SW480 (cell line): Measurements from ENCODE around the gene RAB35.

Experiments
- DNase-seq: peaks from one replicate; pipeline ENCODE4 v3.0.0-alpha.2; 2016; ENCODE audit warnings: low spot score

The RAB35 gene

DNA sequence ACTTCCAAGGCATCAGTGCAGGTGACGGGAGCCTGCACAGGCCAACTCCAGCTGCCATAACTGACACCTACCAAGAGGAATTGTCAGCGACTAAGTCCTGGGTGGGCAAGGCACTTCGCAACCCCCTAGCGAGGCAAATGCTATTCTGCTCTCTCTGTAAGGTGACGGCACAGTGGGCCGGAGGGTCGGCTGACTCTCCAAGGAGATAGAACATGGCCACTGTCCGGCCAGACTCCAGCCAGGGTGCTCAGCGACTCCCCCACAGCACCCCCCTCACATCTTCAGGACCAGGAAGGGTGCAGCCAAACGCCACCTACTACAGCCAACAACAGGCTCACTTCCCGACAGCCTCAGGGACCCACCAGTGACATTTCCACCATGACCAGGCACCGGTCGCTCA is 13.2 kb downstream of the RAB35 start:
- DNase-seq = no peak

DNA sequence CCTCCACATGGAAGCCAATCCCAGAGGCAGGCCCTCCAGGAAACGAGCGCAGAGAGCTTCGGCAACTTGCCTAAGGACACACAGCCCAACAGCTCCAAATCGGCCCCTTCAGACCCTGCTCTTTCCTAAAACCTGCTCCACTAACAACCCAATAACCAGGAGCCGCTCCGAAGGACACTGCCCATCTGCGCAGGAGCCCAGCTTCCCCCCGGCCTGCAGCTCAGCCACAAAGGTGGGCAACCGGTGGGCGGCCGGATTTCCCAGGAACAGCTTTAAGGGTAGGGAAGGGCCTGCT is 13.6 kb downstream of the RAB35 start:
- DNase-seq = no peak

DNA sequence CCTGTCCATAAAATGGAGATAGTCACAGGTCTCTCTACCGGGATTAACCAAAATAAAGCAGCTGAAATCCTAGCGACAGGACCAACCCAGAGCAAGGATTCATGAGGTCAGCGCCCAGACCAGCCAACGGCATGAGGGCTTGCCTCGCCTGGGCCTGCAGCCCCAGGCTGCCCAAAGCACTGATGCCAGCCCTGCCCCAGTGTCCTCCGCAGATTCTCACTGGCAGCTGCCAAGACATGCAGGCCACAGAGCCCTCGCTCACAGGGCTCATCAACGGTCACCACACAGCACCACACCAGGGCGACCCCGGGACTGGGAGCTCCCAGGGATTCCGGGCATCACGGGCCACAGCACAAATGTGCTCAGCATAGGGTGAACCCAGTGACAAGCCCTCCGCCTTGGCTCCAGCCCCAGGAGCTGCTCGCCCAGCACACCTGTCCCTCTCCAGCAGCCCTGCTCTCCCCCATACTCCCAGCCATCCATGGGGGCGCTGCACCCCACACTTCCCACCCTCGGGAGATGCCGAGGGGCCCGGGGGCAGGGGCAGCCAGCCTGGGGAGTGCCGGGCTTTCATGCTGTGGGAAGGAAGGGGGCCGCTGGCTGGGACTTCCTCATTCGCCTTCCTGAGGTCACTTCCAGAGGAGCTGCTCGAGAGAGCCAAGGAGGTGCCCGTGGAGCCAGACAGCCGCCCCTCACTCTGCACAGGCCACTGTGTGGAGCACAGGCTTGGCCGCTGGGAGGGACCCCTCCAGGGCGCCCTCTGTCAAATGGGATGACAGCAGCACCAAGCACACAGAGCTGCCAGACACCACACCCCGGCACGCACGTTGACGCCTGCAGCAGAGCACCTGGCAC is 14.1 kb downstream of the RAB35 start:
- DNase-seq = no peak

DNA sequence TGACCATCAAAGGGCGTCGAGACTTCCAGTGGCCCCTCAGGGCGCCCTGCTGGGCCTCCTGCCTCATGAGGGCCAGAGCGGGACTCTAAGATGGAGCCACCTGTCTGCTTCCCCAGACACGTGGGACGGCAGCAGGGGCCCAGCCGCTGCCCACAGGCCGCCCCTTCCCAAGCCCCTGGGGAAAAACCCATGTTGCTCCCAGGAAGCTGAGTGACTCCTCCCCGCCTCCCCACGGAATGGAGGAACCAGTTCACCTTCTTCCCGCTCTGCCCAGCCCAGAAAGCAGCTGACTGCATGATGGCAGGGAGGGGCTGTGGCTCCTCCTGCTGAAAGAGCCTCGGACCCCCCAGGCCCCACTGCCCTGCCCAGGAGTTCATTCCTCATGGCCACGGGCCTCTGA is 14.9 kb downstream of the RAB35 start:
- no peak for DNase-seq

DNA sequence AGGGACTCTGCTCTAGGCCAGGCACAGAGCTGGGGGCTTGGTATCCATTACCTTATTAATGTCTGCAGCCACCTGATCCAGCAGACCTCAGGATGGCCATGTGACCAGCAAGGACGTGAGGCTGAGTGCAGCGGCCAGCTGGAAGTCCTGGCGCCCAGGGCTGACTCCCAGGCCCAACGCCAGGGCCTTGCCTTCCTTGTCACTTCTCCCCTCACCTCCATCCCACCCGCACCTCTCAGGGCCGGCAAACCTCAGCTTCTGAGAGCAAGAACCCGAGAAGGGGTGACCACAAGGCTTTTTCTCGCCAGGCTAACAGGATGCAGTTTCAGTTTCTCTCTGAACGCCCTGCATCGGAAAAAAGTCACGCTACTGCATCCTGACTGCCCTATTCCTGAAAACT is 15.4 kb downstream of the RAB35 start:
- no peak for DNase-seq

DNA sequence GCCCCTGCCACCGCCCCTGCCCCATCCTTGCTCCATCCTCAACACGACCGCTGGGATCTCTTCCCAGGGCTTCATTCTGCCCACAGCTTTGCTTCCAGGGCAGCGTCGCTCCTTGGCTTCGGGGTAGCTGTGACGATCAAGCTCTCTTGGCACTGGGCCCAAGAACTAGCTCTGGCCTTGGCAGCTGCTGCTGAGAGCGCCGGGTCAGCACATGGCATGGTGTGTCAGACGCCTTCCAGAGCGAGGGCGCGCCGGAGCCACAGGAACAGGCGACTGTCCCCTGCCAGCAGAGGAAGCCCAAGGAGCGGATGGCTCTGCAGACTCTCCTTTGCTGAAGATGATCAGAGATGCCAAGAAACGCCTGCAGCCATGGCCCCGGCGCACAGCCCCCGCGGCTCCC is 15.9 kb downstream of the RAB35 start:
- no peak for DNase-seq

DNA sequence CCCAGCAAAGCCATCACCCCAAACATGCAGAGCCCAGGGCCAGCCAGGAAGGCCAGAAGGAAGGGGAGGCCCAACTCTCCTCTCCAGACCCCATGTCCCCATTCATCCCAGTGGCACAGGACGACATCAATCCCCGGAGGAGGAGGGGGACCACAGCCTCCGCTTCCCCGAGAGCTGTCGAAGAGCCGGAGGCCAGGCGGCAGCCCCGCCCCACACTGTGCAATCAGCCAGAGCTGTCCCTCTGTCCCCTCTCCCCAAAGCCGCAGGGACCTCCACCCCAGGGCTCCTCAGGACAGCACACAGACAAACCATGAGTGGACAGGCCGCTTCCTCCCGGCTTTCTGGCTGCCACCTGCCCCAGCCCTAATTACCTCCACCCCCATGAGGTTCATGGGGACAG is 16.8 kb downstream of the RAB35 start:
- no peak for DNase-seq

DNA sequence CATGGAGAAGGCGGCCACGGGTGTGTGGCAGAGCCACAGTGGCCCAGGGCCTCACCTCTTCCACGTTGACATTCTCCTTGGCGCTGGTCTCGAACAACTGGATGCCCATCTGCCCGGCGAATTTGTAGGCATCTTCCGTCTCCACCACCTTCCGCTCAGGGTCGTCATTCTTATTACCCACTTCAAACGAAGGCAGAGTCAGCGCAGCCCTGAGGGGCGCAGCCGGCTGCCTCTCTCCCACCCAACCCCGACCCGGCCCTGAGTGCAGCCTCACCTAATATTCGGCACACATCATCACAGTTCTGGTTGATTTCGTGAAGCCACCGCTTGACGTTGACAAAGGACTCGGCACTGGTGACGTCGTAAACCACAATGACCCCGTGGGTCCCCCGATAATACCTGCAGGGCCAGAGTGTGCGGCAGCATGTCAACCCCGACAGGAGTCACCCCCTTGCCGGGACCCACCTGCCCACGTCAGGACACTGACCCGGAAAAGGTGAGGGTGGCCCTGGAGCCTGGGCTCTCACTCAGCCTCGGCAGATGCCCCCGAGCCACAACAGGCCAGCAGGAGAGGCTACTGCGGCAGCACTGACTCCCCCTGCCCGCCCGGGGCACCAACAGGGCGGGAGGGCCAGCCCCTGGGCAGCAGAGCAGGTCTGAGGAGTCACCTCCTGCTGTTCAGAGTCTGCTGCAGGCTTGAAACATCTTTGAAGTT is 17.6 kb downstream of the RAB35 start:
- no peak for DNase-seq

DNA sequence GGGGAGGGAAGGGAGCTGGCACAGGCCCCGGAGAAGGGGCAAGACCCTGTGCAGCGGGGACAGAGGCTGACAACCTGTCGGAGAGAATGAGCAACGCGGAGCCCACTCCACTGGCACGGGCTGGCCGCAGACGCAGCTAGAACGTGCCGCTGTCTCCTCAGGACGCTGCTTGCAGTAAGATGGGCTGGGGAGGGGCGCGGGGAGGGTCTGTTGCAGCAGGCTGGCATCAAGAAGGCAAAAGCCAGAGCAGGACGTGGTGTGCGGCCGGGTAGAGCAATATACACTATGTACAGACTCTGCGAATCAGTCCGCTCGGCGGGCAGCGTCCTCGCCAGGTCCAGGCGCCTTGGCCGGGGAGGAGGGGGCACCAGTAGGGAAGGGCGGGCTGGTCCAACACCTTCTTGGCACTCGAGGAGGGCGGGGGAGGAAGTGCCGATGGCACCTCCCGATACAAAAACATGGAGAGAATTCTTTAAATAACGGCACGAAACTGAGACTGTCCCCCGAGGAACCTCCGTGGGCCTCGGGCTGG is 19.8 kb downstream of the RAB35 start:
- no peak for DNase-seq

DNA sequence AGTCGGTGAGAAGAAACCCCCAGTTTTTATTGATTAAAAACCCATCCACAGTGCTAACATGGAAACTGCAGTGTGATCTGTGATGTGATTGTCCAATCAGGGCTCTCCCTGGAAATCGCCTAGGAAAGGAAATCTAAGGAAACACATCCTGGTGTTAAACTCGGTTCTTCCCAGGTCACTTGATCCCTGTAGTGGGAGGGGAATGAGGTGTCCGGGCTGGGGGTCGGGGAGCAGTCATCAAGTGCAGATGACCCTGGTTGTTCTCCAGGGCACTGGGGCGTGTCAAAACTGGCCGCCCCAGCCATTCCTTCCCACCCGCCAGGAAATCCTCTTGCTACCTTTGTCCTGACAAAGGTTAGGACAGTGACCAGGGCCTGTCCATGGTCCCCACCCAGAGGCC is 20.8 kb downstream of the RAB35 start:
- no peak for DNase-seq

DNA sequence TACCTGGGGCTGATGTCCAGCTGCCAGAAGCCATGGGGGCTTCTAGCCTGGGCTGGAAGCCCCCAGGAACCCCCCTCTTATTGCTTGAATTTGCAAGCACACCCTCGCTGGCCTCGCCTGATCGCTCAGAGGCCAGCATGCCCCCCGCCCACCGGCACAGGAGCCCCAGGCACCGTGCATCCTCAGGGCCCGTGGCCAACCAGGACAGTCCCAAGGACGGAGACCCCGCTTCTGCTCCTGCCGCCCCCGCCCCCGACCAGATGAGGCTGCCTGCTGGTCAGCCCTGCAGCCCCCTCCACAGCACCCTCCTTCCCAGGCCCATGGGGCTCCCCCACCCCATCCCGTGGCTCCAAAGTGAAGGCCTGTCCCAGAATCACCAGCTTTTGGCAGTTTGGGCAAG is 21.2 kb downstream of the RAB35 start:
- DNase-seq = no peak

DNA sequence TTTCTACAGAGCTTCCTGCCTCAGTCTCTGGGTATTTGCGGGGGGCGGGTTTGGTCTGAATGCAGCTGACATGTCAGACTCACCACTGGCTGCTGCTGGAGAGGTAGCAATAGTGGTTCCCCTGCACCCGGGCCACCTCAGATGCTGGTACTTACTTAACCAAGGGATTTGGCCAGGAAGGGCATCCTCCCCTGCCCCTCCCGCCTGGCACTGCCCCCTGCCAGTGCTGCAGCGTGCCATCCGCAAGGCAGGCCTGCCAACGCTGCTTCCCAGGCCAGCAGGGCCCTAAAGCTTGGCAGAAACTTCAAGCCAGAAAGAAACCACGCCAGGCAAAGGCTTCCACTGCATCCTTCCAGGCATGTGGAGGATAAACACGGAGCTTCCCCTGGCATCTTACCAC is 22.1 kb downstream of the RAB35 start:
- DNase-seq = no peak

DNA sequence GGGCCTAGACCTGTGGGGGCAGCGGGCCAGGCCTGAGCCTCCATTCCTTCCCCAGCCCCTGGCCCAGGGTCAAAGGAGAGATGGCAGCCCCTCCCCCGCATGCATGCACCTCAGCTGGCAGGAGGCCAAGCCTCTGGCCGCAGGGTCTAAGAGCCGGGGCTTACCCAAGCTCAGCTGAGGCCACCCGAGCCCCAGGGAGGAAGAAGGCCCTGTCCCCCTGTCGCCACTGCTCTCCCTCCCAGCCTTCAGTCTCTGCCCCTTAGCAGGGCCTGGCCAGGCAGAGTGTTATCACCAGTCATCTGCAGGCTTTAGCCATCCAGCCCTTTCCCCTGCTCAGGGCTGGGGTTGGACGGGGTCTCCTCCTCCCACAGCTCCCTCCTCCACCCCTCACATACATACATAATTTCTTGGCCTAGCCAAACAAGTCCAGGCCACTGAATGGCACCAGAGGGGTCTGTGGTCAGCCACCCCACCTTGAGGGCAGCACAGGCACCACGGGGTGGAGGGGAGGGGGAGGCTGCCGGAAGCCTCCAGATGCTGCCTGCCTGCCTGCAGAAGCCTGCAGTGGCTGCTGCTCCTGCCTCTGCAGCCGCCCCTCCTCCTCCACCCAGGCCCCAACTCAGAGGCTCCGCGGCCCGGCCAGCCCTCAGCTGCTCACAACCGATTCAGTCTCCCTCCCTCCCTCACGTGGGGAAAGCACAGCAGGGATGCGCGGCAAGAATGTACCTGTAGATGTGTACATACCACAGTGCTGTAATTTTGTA is 22.8 kb downstream of the RAB35 start:
- no peak for DNase-seq

DNA sequence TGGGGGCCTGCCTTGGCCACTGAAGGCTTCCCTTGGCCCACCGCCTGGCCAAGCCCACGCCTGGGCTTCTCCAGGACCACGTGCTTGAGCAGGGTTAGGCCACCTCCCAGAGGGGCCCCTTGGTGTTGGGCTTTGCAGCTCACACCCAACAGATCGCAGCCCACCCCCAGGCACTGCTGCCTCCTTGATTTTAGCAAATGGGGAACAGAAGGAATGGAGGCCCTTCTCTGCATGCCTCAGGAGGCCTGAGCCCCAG is 23.3 kb downstream of the RAB35 start:
- DNase-seq = no peak

DNA sequence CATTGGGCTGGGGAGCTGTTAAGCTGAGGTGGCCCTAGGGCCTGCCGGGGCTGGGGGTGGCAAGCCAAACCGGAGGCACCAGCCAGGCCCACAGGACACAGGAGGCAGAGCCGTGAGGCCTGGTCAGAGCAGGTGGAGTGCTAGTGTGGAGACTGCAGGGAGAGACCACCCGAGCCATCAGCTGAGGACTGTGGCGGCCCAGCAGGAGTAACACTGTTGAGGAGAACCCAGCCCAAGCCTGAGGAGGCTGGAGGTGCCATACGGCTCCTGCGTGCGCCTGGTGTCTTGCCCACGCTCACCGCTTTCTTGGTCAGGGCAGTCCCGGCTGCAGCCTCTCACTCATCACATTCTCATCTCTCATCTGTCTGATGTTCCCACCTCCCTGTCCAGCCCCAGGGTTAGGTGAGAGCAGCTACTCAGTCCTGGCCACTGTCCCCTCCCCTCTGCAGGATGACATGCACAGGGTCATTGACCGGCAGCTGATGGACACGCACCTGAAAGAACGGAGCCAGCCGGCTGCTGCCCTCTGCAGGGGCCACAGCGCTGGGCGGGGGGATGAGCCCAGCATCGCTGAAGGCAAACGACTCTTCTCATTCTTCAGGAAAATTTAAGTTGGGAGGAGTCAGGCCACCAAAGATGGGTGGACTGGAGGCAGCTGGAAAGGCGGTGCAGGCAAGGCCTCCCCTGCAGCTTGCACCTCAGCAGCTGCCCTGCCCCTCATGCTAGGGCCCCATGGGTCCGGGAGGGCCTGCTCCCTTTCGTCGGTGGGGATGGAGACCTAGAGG is 23.8 kb downstream of the RAB35 start:
- DNase-seq = no peak

DNA sequence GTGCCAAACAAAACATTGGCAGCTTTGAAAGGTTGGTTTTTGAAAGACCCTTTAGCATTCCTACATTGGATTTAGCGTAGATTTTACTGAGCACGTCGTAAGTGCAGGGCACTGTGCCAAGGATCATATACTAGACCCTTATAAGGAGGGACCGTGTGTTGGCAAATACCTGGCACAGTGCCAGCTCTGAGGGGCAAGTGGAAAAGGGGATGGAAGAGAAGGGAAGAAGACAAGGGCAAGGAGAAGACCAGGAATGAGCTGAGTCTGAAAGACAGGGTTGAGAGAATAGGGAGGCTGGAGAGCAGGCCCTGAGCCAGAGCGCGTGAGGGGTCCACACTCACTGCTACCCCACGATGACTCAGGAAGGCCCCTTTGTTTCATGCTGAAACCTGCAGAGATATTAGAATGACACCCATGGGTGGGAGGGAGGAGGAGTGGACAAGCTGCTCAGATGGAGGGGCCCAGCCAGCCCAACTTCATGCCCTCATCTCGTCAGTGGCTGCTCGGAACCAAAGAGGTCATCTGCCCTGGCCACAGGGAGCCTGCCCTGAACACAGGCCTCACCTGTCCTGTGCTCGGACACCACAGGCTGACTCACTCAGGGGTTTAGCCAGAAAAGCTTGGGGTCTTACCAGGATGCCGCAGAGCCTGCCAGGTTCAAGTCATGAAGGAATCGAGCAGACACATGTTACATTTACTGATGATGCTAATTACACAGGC is 25.0 kb downstream of the RAB35 start:
- no peak for DNase-seq

DNA sequence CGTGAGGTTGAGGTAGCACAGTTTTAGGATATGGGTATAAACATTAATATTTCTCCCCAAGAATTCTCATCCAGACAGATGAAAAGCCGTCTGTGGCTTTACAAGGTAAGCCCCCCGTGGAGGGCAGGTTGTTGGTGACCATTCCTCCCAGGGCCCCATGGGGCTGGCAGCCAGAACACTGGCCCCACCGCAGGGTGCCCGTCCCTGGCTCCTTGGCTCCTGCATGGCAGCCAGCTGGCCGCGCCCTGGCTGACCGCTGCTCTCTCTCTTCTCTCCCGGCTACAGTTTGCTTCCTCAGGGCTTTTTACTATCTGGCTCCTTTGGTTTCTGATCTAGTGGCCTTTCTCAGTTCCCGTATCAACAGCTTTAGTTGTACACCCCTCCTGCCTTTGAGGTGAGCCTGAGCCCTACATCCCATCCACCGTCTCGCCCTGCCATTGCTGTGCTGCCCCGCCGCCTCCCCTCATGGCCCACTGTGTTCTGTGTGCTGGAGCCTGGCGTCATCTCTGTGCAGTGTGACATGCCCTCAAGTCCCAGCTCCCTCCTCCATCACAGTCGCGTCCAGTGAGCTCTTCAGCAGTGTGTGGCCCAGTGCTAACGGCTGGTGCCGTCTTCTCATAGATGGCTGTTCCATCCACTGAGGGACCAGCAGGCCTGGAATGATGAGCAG is 25.8 kb downstream of the RAB35 start:
- DNase-seq = no peak

DNA sequence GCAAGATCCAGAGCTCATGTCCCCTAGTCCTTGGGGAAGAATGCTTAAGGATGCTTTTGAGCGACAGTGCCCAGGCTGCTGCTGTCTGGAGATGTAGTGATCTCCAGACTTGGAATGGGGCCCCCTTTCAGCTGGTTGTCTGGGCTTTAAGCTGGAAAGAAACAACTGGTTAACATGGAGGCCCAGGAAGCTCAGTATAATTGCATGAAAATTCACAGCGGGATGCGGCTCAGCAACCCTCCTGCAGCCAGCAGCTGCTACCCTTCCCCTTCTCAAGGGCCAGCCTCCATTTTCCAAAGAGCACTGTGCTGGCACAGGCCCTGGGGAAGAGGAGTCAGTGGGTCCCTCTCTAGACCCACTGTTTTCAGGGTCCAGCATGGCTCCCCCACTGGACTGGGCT is 26.3 kb downstream of the RAB35 start:
- DNase-seq = no peak

DNA sequence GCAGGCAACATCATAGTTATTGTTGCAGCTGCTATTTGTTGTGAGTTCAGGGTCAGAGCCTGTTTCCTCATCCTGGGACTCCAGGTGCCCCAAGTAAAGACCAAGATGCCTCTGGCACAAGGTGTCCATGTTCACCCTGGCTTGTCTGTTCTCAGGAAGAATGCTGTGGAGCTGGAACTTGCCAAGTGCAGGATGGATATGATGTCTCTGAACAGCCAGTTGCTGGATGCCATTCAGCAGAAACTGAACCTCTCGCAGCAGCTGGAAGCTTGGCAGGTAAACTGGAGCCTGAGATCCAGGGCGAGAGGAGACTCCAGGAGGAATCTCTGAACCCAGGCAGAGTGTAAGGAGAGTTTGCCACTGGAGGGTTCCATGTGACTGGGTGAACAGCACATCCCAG is 26.8 kb downstream of the RAB35 start:
- no peak for DNase-seq

DNA sequence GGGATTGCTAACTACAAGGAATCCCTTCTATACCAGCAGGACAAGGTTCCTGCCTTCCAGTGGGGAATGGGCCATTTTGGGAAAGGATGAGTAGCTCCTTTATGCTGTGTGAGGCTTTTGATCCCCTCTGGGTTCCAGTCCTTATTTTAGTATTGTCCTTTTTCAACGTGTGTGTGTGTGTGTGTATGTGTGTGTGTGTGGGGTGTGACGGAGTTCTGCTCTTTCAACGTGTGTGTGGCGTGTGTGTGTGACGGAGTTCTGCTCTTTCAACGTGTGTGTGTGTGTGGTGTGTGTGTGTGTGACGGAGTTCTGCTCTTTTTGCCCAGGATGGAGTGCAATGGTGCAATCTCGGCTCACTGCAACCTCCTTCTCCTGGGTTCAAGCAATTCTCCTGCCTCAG is 27.4 kb downstream of the RAB35 start:
- DNase-seq = no peak
